Measurements from ENCODE around the gene BHLHE40.

BHLHE40 gene

GRCh38 chr3:4987538-4988296 is 8.5 kb downstream of the BHLHE40 start:
- H3K4me3 ChIP-seq (ENCODE audit: control insufficient read depth, low read depth, low read length): no peak overlapping the region
- DNase-seq (ENCODE audit: low read depth): no peak
- no peak for TF ChIP-seq CTCF (IDR thresholded peaks at IDR 0.05; ENCODE audit: control insufficient read depth, insufficient read depth, low read depth, low read length, missing control alignments)

GRCh38 chr3:4988983-4989834 is 10.0 kb downstream of the BHLHE40 start:
- H3K4me3 ChIP-seq (ENCODE audit: control insufficient read depth, low read depth, low read length): no peak overlapping the region
- no peak for TF ChIP-seq CTCF (IDR thresholded peaks at IDR 0.05; ENCODE audit: control insufficient read depth, insufficient read depth, low read depth, low read length, missing control alignments)
- no peak for DNase-seq (ENCODE audit: low read depth)

- DNase-seq (ENCODE audit: low read depth): no peak
- no peak overlapping the region for H3K4me3 ChIP-seq (ENCODE audit: control insufficient read depth, low read depth, low read length)
- no peak for TF ChIP-seq CTCF (IDR thresholded peaks at IDR 0.05; ENCODE audit: control insufficient read depth, insufficient read depth, low read depth, low read length, missing control alignments)
These were observed 10.8 kb downstream of the BHLHE40 start for GRCh38 chr3:4990069-4990468.

- DNase-seq (ENCODE audit: low read depth): no peak
- no peak overlapping the region for H3K4me3 ChIP-seq (ENCODE audit: control insufficient read depth, low read depth, low read length)
- TF ChIP-seq CTCF (IDR thresholded peaks at IDR 0.05; ENCODE audit: control insufficient read depth, insufficient read depth, low read depth, low read length, missing control alignments): no peak
These were observed 12.9 kb downstream of the BHLHE40 start for GRCh38 chr3:4992118-4992517.

- DNase-seq (ENCODE audit: low read depth): no peak
- TF ChIP-seq CTCF (IDR thresholded peaks at IDR 0.05; ENCODE audit: control insufficient read depth, insufficient read depth, low read depth, low read length, missing control alignments): no peak
- H3K4me3 ChIP-seq (ENCODE audit: control insufficient read depth, low read depth, low read length): no peak overlapping the region
These were observed 14.3 kb downstream of the BHLHE40 start for GRCh38 chr3:4993276-4994143.

GRCh38 chr3:4994144-4994730 is 15.0 kb downstream of the BHLHE40 start:
- no peak overlapping the region for H3K4me3 ChIP-seq (ENCODE audit: control insufficient read depth, low read depth, low read length)
- DNase-seq (ENCODE audit: low read depth): no peak
- no peak for TF ChIP-seq CTCF (IDR thresholded peaks at IDR 0.05; ENCODE audit: control insufficient read depth, insufficient read depth, low read depth, low read length, missing control alignments)
